ENCODE measurements around the gene PIGX. TPM values are rescaled to one million over a fixed set of nuclear protein-coding genes. Genes with fewer than 3 reads are reported as not detected.

PIGX gene
- total and polyA plus RNA-seq, 2 donors: 13.4 to 28.1 TPM

GRCh38 chr3:196765454-196765853 is 53.3 kb downstream of the PIGX start:
- DNase-seq (ENCODE audit: low read depth in 6 of 9, low spot score in 9 of 9): no peak
- no peak overlapping the region for H3K4me3 ChIP-seq (ENCODE audit: low read length in 2 of 2)
- no peaks in the 10 kb centered on the region for H3K9me3 ChIP-seq (ENCODE audit: control insufficient read depth in 2 of 2, insufficient read depth in 1 of 2, low read length in 1 of 2)
- H3K4me1 ChIP-seq (ENCODE audit: control insufficient read depth in 2 of 2, insufficient read depth in 2 of 2, low read length in 2 of 2): no peaks in the 10 kb centered on the region
- no peak overlapping the region for H3K27ac ChIP-seq (ENCODE audit: low read depth in 1 of 2, low read length in 1 of 2)
- peaks cover 5 to 7% of the 10 kb centered on the region in 2 donors for H3K36me3 ChIP-seq (ENCODE audit: control insufficient read depth in 2 of 2, insufficient read depth in 2 of 2, low read length in 1 of 2)
- no peaks in the 10 kb centered on the region for H3K27me3 ChIP-seq (ENCODE audit: control insufficient read depth in 2 of 2, insufficient read depth in 1 of 2, low read length in 1 of 2)

- Histone ChIP-seq H3K4me3 (ENCODE audit: low read length in 2 of 2) (no peak overlapping the region), H3K27me3 (ENCODE audit: control insufficient read depth in 2 of 2, insufficient read depth in 1 of 2, low read length in 1 of 2) (no peaks in the 10 kb centered on the region), H3K4me1 (ENCODE audit: control insufficient read depth in 2 of 2, insufficient read depth in 2 of 2, low read length in 2 of 2) (peaks cover 0 to 9% of the 10 kb centered on the region in 2 donors), H3K27ac (ENCODE audit: low read depth in 1 of 2, low read length in 1 of 2) (no peak overlapping the region), H3K9me3 (ENCODE audit: control insufficient read depth in 2 of 2, insufficient read depth in 1 of 2, low read length in 1 of 2) (no peaks in the 10 kb centered on the region), H3K36me3 (ENCODE audit: control insufficient read depth in 2 of 2, insufficient read depth in 2 of 2, low read length in 1 of 2) (peaks cover 4% of the 10 kb centered on the region in 2 donors)
- 91% methylated on average over 1 of the region's 1 CpG for WGBS
- DNase-seq (ENCODE audit: low read depth in 6 of 9, low spot score in 9 of 9): no peak
Observed at GRCh38 chr3:196771067-196771466, 58.9 kb downstream of the PIGX start.

- 95% methylated on average over 4 of the region's 4 CpGs for WGBS
- Histone ChIP-seq H3K27ac (ENCODE audit: low read depth in 1 of 2, low read length in 1 of 2) (no peak overlapping the region), H3K4me1 (ENCODE audit: control insufficient read depth in 2 of 2, insufficient read depth in 2 of 2, low read length in 2 of 2) (peaks cover 0 to 9% of the 10 kb centered on the region in 2 donors)
Observed at GRCh38 chr3:196772102-196772501, 59.9 kb downstream of the PIGX start.

GRCh38 chr3:196772897-196773296 is 60.7 kb downstream of the PIGX start:
- Histone ChIP-seq H3K27ac (ENCODE audit: low read depth in 1 of 2, low read length in 1 of 2) (no peak overlapping the region), H3K9me3 (ENCODE audit: control insufficient read depth in 2 of 2, insufficient read depth in 1 of 2, low read length in 1 of 2) (no peaks in the 10 kb centered on the region), H3K4me1 (ENCODE audit: control insufficient read depth in 2 of 2, insufficient read depth in 2 of 2, low read length in 2 of 2) (peaks cover 0 to 9% of the 10 kb centered on the region in 2 donors), H3K27me3 (ENCODE audit: control insufficient read depth in 2 of 2, insufficient read depth in 1 of 2, low read length in 1 of 2) (no peaks in the 10 kb centered on the region), H3K36me3 (ENCODE audit: control insufficient read depth in 2 of 2, insufficient read depth in 2 of 2, low read length in 1 of 2) (peaks cover 4% of the 10 kb centered on the region in 2 donors), H3K4me3 (ENCODE audit: low read length in 2 of 2) (no peak overlapping the region)
- no peak for DNase-seq (ENCODE audit: low read depth in 6 of 9, low spot score in 9 of 9)
- 96% methylated on average over 6 of the region's 6 CpGs for WGBS

More at GRCh38 chr3:196772102-196772501, 59.9 kb downstream of the PIGX start:
- H3K4me3 ChIP-seq (ENCODE audit: low read length in 2 of 2): no peak overlapping the region
- H3K27me3 ChIP-seq (ENCODE audit: control insufficient read depth in 2 of 2, insufficient read depth in 1 of 2, low read length in 1 of 2): no peaks in the 10 kb centered on the region
- peaks cover 4% of the 10 kb centered on the region in 2 donors for H3K36me3 ChIP-seq (ENCODE audit: control insufficient read depth in 2 of 2, insufficient read depth in 2 of 2, low read length in 1 of 2)
- DNase-seq (ENCODE audit: low read depth in 6 of 9, low spot score in 9 of 9): no peak
- no peaks in the 10 kb centered on the region for H3K9me3 ChIP-seq (ENCODE audit: control insufficient read depth in 2 of 2, insufficient read depth in 1 of 2, low read length in 1 of 2)

GRCh38 chr3:196774191-196774820 is 62.1 kb downstream of the PIGX start:
- Histone ChIP-seq H3K9me3 (ENCODE audit: control insufficient read depth in 2 of 2, insufficient read depth in 1 of 2, low read length in 1 of 2) (no peaks in the 10 kb centered on the region), H3K4me1 (ENCODE audit: control insufficient read depth in 2 of 2, insufficient read depth in 2 of 2, low read length in 2 of 2) (peaks cover 0 to 9% of the 10 kb centered on the region in 2 donors), H3K27ac (ENCODE audit: low read depth in 1 of 2, low read length in 1 of 2) (no peak overlapping the region), H3K4me3 (ENCODE audit: low read length in 2 of 2) (no peak overlapping the region), H3K27me3 (ENCODE audit: control insufficient read depth in 2 of 2, insufficient read depth in 1 of 2, low read length in 1 of 2) (no peaks in the 10 kb centered on the region), H3K36me3 (ENCODE audit: control insufficient read depth in 2 of 2, insufficient read depth in 2 of 2, low read length in 1 of 2) (peaks cover 1 to 2% of the 10 kb centered on the region in 2 donors)
- no peak for DNase-seq (ENCODE audit: low read depth in 6 of 9, low spot score in 9 of 9)
- 53% methylated on average over 5 of the region's 5 CpGs for WGBS

- H3K27ac ChIP-seq (ENCODE audit: low read depth in 1 of 2, low read length in 1 of 2): no peak overlapping the region
Observed at GRCh38 chr3:196774848-196775422, 62.8 kb downstream of the PIGX start.

GRCh38 chr3:196775938-196776337 is 63.8 kb downstream of the PIGX start:
- Histone ChIP-seq H3K27ac (ENCODE audit: low read depth in 1 of 2, low read length in 1 of 2) (no peak overlapping the region), H3K4me1 (ENCODE audit: control insufficient read depth in 2 of 2, insufficient read depth in 2 of 2, low read length in 2 of 2) (peaks cover 0 to 9% of the 10 kb centered on the region in 2 donors), H3K9me3 (ENCODE audit: control insufficient read depth in 2 of 2, insufficient read depth in 1 of 2, low read length in 1 of 2) (peaks cover 2 to 7% of the 10 kb centered on the region in 2 donors), H3K4me3 (ENCODE audit: low read length in 2 of 2) (no peak overlapping the region), H3K36me3 (ENCODE audit: control insufficient read depth in 2 of 2, insufficient read depth in 2 of 2, low read length in 1 of 2) (peaks cover 9 to 13% of the 10 kb centered on the region in 2 donors), H3K27me3 (ENCODE audit: control insufficient read depth in 2 of 2, insufficient read depth in 1 of 2, low read length in 1 of 2) (no peaks in the 10 kb centered on the region)
- no peak for DNase-seq (ENCODE audit: low read depth in 6 of 9, low spot score in 9 of 9)
- WGBS: 92% methylated on average over 9 of the region's 9 CpGs

More at GRCh38 chr3:196774848-196775422, 62.8 kb downstream of the PIGX start:
- Histone ChIP-seq H3K27me3 (ENCODE audit: control insufficient read depth in 2 of 2, insufficient read depth in 1 of 2, low read length in 1 of 2) (no peaks in the 10 kb centered on the region), H3K36me3 (ENCODE audit: control insufficient read depth in 2 of 2, insufficient read depth in 2 of 2, low read length in 1 of 2) (peaks cover 6 to 8% of the 10 kb centered on the region in 2 donors), H3K4me1 (ENCODE audit: control insufficient read depth in 2 of 2, insufficient read depth in 2 of 2, low read length in 2 of 2) (peaks cover 0 to 9% of the 10 kb centered on the region in 2 donors), H3K9me3 (ENCODE audit: control insufficient read depth in 2 of 2, insufficient read depth in 1 of 2, low read length in 1 of 2) (peaks cover 0 to 5% of the 10 kb centered on the region in 2 donors), H3K4me3 (ENCODE audit: low read length in 2 of 2) (no peak overlapping the region)
- 97% methylated on average over 6 of the region's 6 CpGs for WGBS
- no peak for DNase-seq (ENCODE audit: low read depth in 6 of 9, low spot score in 9 of 9)

- H3K4me3 ChIP-seq (ENCODE audit: low read length in 2 of 2): no peak overlapping the region
- WGBS: 98% methylated on average over 8 of the region's 8 CpGs
- H3K9me3 ChIP-seq (ENCODE audit: control insufficient read depth in 2 of 2, insufficient read depth in 1 of 2, low read length in 1 of 2): peaks cover 2 to 7% of the 10 kb centered on the region in 2 donors
- H3K36me3 ChIP-seq (ENCODE audit: control insufficient read depth in 2 of 2, insufficient read depth in 2 of 2, low read length in 1 of 2): peaks cover 9 to 20% of the 10 kb centered on the region in 2 donors
- peaks cover 0 to 4% of the 10 kb centered on the region in 2 donors for H3K4me1 ChIP-seq (ENCODE audit: control insufficient read depth in 2 of 2, insufficient read depth in 2 of 2, low read length in 2 of 2)
- H3K27ac ChIP-seq (ENCODE audit: low read depth in 1 of 2, low read length in 1 of 2): no peak overlapping the region
- no peaks in the 10 kb centered on the region for H3K27me3 ChIP-seq (ENCODE audit: control insufficient read depth in 2 of 2, insufficient read depth in 1 of 2, low read length in 1 of 2)
- no peak for DNase-seq (ENCODE audit: low read depth in 6 of 9, low spot score in 9 of 9)
Observed at GRCh38 chr3:196777836-196778235, 65.7 kb downstream of the PIGX start.

GRCh38 chr3:196778755-196779154 is 66.6 kb downstream of the PIGX start:
- Histone ChIP-seq H3K27me3 (ENCODE audit: control insufficient read depth in 2 of 2, insufficient read depth in 1 of 2, low read length in 1 of 2) (no peaks in the 10 kb centered on the region), H3K4me3 (ENCODE audit: low read length in 2 of 2) (no peak overlapping the region), H3K4me1 (ENCODE audit: control insufficient read depth in 2 of 2, insufficient read depth in 2 of 2, low read length in 2 of 2) (no peaks in the 10 kb centered on the region), H3K9me3 (ENCODE audit: control insufficient read depth in 2 of 2, insufficient read depth in 1 of 2, low read length in 1 of 2) (peaks cover 2 to 7% of the 10 kb centered on the region in 2 donors), H3K36me3 (ENCODE audit: control insufficient read depth in 2 of 2, insufficient read depth in 2 of 2, low read length in 1 of 2) (peaks cover 15 to 29% of the 10 kb centered on the region in 2 donors), H3K27ac (ENCODE audit: low read depth in 1 of 2, low read length in 1 of 2) (no peak overlapping the region)
- WGBS: 82% methylated on average over 4 of the region's 4 CpGs
- DNase-seq (ENCODE audit: low read depth in 6 of 9, low spot score in 9 of 9): no peak
